Glomerular endothelial cell (primary cell): Measurements from ENCODE around the gene PPP2R3C. TPM values are rescaled to one million over a fixed set of nuclear protein-coding genes. Genes with fewer than 3 reads are reported as not detected.
"Not testable (repeated sequence)": the region's sequence is repeated elsewhere in the genome, so short reads cannot be mapped to it uniquely, and the experiment has no call there.

Experiments
- DNase-seq: peaks from one replicate; pipeline ENCODE4 v3.0.0-alpha.2; 2011; ENCODE audit warnings: low read depth, low spot score; ENCODE audit errors: extremely low read depth
- total RNA-seq: library from RNA; depleted of rRNA; stranded (reverse); fragments of >200 nt; gene quantifications from 2 replicates; pipeline ENCODE4 v1.2.3, GENCODE V29; 2015

Gene PPP2R3C
- total RNA-seq, 1 donor from 2014 or later = 31.2 TPM

DNA sequence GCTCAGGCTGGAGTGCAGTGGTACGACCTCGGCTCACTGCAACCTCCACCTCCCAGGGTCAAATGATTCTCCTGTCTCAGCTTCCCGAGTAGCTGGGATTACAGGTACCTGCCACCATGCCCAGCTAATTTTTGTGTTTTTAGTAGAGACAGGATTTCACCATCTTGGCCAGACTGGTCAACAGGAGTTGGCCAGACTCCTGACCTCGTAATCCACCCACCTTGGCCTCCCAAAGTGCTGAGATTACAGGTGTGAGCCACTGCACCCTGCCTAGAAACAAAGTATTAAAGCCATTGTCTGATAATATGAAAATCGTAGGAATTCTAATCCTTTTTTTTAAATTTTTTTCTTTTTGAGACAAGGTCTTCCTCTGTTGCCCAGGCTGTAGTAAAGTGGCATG, 56.1 kb downstream of the PPP2R3C start:
- DNase-seq = not testable (repeated sequence)

DNA sequence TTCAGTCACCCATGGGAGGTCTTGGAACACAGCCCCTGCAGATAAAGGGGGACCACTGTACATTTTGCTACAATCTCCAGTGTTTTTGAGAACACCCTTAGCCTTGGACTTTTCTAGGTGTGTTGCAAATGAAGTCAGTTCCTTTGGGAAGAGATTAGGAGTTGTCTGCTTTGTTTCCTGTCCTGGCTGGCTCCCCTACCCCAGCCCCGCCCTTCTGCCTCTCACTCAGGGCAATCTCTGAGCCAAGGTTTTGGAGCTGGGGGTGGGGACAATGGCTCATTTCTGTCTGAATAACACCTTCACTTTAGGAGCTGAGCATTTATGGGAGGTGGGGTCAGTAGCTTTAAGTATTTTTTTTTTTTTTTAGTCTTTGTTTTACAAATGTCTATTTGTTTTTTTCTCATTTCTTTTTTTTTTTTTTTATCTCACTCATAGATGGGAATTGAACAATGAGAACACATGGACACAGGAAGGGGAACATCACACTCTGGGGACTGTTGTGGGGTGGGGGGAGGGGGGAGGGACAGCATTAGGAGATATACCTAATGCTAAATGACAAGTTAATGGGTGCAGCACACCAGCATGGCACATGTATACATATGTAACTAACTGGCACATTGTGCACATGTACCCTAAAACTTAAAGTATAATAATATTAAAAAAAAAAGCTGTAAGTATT, 60.5 kb downstream of the PPP2R3C start:
- not testable (repeated sequence) for DNase-seq

DNA sequence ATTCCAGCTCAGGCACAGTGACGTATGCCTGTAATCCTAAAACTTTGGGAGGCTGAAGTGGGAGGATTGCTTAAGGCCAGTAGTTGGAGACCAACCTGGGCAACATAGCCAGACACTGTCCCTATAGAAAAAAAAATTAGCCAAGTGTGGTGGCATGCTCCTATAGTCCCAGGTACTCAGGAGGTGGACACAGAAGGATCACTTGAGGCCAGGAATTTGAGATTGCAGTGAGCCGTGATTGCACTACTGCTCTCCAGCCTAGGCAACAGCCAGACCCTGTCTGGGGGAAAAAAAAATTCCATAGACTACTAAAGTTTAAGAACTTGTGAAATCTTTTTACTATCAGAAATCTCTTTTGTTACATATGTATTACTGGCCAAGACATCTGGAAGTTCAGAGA, 69.2 kb downstream of the PPP2R3C start:
- no peak for DNase-seq

DNA sequence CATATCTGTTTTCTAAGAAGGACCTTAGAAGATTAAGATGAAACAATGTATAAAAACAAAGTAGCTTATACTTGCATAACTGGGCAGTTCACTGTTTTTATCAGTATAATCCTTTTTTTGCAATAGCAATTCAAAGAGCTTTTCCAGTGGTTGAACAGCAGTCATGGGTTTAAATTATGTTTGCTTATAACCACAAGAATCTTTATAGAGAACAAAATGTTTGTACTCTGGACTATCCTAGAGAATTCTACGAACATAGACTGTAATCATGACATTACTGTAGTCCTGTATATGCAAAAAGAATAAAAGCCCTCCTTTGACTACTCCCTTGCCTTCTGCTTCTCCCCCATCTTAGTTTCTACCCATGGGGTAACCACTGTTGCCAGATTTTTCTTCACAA, 70.0 kb downstream of the PPP2R3C start:
- DNase-seq = no peak

DNA sequence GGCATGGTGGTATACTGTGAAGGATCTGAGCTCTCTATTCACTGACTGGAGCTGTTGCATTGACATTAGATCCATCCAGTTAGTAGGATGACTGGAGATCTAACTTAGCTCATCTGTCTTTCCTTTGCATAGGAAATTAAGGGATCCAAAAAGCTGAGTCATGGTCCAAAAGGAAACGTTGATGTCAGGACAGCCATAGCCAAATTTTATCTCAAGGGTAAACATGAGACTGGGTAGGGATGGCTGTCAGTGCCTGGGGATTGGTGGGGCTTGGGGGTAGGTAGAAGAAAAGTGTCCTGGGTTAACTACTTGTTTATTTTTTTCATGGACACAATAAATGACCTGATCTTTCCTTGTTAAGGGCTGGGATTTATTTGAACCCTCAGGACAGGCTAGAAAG, 71.1 kb downstream of the PPP2R3C start:
- no peak for DNase-seq

DNA sequence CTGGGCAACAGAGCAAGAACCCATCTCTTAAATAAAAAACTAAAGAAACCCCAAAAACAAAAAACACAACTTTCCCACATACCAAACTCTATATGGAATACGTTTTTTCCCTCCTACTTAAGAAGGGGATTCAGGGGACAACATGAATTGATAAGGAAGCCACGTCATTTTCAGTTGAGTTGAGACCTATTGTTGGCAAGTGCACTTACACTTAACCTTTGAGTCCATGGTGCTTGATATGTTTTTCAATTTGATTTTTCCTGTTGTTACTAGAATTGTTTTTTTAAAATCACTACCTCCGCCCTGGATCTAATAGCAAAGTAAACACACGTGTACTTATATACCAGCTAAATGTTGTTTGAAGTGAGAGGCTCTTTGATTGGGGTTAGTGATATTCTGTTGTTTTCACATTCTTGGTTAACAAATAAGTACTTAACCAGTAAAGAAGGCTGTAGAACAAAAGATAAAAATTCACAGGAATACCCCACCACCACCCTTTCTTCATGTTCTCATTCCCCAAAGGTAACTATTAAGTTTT, 73.7 kb downstream of the PPP2R3C start:
- DNase-seq = no peak

DNA sequence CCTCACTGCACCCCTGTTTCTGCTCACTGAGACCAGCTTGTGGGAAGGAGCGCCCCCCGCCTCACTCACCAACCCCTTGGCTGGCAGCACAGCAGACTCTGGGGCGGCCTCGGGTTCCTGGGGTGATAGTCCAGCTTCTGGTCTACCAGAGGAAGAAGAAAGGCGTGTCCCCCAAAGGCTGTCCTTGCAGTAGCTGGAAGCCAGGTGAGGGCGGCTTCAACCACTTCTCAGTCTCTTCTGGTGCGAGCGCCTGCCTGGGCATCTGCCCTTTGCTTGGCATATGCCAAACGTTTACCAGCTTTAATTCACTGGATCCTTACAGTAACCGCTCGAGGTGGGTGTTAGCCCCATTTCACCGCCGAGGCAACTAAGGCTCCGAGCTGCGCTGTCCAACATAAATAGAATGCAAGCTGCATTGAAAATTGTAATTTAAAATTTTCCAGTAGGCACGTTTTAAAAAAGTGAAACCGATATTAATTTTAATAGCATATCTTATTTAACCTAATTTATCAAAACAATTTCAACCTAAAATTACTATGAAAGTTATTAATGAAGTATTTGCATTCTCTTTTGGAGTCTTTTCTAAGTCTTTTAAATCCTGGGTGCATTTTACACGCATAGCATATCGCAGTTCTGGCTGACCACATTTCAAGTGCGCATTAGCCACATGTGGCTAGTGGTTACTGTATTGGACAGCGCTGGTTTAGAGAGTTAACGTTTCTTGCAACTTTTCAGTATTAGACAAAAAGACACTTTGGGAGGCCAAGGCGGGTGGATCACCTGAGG, 74.8 kb downstream of the PPP2R3C start:
- no peak for DNase-seq

DNA sequence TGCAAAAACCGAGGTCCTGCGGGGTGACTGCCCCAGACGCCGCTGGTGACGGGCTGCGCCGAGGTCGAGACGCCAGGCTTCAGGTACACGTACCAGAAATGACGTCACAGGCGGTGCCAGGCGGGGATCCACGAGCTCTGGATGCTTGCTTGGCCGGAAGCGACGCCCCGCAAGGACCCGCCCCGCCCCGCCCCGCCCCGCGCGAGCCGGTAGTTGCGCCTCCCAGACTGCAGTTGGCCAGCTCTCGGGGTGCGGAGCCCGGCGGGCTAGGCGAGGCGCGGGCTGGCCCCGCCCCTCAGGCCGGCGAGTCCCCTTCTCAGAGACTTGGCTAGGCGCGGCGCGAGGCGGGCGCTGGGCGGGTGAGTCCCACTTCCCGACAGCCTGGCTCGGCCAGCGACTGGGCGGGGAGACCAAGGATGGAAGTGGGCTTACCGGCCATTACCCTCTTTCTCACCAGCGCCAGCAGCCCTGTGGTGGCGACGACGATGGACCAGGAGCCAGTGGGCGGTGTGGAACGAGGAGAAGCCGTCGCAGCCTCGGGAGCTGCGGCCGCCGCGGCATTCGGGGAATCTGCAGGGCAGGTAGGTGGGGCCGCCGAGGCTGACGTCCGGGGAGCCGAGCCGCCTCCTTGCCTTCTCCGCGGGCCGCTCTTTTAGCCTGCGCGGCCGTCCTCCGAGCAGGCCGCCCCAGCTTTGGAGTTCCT, 75.6 kb downstream of the PPP2R3C start, which contains the start of gene FAM177A1:
FAM177A1 (plus strand) TSS at position 225 of the 703 bp plus-strand sequence; CDS start at position 417, 192 bp downstream.
- peak; percentile 70 for DNase-seq

DNA sequence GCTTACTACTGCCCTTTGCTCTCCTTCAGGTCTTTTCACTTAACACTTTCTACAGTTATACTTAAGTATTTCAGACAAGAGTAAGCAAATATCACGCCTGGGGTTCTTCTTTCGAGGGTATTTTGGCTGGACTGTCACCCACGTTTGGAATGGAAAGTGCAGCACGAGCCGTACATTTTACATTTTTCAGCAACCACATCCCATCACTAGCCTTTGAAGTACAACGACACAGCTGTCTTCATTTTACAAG, 76.1 kb downstream of the PPP2R3C start:
- no peak for DNase-seq

DNA sequence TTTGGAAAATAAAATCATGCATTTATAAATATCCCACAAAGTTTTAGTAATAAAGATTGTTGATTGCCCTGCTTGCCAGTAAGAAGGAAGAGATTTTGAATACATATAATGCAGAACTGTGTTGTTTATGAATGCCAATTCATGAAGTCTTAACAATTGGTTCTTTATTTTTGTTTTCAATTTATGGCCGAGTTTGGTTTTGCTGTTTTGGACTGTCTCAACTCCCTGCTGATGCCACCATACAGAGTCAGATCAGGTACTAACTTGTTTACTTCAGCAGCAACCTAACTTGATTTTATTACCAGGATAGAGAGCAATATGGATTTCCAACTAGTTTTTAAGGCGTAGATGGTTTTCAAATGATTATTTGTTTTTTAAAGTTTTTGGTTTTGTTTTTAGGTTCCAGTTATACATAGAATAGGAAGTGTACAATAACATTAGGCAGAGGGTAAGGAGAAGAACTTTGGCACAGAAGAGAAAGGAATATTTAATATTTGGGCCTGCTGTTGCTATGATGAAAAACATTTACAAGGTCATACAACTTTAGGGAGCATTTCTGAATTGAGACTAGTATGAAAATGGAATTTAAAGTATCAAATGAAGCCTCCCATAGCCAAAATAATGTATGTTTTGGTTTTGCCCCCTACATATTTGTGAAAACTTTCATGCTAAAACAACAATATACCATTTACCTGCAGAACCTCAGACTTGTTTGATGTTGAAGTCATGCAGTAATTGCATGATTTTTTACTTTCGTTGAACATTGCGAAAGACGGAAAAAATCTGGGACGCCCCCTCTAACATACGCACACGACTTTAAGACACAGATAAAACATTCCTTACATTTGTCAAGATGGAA, 76.6 kb downstream of the PPP2R3C start:
- DNase-seq = no peak

DNA sequence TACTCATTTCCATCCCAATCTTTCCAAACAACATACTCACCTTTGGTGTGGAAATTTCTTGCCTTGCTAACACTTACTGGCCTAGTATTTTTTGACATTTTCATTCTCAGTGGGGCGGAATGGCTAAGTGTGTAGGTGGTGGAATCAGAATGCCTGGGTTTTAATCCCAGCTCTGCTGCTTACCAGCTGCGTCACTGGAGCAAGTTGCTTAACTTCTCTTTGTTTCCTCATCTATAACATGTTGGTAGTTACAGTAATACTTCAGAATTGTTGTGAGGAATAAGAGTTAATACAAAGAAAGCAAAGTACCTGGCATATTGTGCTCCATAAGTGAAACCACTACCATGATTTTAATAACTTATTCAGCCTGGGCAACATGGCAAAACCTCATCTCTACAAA, 78.7 kb downstream of the PPP2R3C start:
- no peak for DNase-seq

DNA sequence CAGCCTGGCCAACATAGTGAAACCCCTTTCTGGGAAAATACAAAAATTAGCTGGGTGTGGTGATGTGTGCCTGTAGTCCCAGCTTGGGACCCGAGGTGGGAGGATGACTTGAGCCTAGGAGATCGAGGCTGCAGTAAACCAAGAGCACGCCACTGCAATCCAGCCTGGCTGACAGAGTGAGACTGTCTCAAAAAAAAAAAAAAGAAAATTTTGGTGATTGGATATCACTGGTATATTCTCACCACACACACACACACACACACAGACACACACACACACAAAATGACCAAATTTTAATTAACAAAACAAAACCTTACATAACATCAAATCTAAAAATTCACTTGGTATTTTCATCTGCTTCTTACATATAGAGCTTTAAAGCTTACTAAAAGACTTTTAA, 79.2 kb downstream of the PPP2R3C start:
- DNase-seq = no peak

DNA sequence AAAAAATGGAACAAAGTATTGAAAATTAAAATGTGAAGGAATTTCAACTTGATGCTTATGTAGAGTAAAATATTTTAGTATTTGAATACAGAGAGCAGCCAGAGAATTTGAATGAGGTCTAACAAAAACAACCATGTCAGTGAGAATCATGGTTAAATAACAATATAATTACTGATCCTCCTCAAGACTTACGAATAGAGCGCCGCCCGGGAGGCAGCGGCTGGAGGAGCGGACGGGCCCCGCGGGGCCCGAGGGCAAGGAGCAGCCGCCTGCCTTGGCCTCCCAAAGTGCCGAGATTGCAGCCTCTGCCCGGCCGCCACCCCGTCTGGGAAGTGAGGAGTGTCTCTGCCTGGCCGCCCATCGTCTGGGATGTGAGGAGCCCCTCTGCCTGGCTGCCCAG, 83.5 kb downstream of the PPP2R3C start:
- not testable (repeated sequence) for DNase-seq

Other genes with a start within 250 kb of the PPP2R3C start
- gene BAZ1A, start 246.6 kb downstream of the PPP2R3C start, total RNA-seq = 36.9 and 53.4 TPM in 2 replicates
- 58.7 and 68.2 TPM in 2 replicates for gene SRP54, start 139.0 kb downstream of the PPP2R3C start, total RNA-seq
- 30.7 and 42.9 TPM in 2 replicates for gene FAM177A1, start 75.7 kb downstream of the PPP2R3C start, total RNA-seq
- 24.8 and 58.6 TPM in 2 replicates for gene PRORP, start 562 bp upstream of the PPP2R3C start, total RNA-seq
- gene PSMA6, start 170.4 kb upstream of the PPP2R3C start, total RNA-seq = 209 and 249 TPM in 2 replicates